ENCODE results near the gene SPAG6.
A peak's percentile ranks its signal among the peaks of the same experiment; 100 is the strongest.
"Not testable (repeated sequence)": the region's sequence is repeated elsewhere in the genome, so short reads cannot be mapped to it uniquely, and the experiment has no call there.

Gene SPAG6

DNA sequence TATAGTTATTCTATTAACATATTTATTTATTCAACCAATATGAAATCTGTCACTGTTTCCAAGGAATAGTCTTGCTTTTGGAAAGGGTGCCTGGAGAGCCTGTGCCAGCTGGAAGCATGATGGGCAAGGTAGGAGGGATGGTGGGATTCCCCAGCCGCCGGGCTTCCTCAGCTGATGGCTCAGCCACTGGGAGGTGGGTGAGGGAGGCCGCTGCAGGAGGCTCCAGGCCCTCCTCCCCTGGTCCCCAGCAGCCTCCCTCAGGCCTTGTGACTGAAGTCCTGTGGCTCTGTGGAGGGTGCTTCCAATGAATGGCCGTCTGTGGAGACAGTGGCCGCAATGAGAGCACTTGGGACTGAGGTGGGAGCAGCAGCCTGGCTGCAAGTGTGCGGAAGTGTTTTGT, 27.0 kb downstream of the SPAG6 start:
- DNase-seq (ENCODE audit: low spot score), result no peak

DNA sequence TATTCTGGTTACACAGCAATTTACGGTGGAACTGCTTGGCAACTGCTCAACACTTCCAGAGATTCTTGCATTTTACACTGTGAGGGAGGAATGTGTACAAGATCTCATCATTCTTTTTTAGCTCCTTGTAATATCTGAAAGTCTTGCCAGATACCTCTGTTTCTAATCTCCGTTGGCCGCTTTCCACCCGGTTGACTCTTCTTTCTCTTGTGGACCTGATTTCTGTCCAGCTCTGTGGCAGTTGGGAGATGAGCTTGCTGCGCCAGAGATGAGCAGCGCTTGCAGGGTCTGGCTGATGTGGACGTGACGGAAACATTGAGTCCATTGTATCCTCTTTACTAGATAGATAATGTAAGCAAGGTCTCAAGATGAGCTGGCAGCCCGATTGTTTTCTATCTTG, 27.6 kb downstream of the SPAG6 start:
- DNase-seq (ENCODE audit: low spot score), result no peak

DNA sequence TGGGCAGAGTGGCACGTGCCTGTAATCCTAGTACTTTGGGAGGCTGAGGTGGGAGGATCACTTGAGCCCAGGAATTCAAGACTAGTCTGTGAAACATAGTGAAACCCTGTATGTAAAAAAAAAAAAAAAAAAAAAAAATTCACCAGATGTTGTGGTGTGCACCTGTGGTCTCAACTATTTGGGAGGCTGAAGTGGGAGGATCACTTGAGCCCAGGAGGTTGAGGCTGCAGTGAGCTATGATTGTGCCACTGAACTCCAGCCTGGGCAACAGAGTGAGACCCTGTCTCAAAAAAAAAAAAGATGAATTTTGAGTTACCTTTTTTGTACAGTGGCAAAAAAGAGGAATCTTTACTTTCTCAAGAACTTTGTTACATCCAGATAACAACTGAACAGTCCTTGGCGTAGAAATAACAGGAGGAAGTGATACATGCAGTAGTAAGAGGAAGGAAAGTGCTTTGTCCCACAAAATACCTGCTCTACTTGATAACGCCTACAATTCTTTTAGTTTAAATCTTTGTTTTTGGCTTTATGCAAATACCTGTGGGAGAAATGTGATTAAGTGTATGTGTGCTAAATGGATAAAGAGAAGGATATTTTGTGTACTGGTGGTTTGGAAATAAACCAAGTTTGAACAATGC, 29.3 kb downstream of the SPAG6 start:
- DNase-seq (ENCODE audit: low spot score), result no peak

DNA sequence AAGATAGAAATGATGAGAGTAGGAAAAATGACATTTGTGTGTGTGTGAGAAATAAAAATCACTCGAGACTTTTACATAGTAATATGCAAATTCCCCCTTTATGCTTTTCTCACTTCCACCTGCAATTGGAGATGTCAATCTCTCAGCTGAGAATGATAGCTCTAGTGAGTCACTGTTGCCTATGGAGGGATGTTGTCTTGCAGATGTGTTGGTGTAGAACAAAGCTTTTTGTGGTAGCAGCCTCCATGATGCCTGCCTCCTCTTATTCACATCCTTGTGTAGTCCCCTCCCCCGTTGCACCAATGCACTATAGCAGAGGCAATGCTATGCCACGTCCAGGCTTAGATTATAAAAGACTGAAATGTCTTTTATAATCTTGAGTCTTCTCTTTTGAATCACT, 33.8 kb downstream of the SPAG6 start:
- DNase-seq (ENCODE audit: low spot score), result no peak

DNA sequence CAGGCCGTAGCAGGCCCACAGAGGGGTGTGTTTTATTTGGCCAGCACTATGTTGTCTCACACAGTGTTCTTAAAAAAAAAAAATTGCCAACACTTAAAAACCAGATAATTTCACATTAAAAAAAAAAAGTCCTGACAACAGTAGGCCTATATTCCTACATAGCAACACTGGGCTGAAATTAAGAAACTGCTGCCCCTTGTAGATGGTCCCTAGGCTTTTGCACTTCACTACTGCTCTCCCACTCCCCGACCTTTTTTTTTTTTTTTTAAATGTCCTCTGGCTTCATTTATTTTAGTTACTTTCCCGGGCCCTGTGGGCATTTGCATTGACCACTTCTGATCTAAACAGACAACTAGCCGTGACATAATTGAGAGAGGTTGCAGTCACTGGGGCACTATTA, 36.0 kb downstream of the SPAG6 start:
- no peak for DNase-seq (ENCODE audit: low spot score)

DNA sequence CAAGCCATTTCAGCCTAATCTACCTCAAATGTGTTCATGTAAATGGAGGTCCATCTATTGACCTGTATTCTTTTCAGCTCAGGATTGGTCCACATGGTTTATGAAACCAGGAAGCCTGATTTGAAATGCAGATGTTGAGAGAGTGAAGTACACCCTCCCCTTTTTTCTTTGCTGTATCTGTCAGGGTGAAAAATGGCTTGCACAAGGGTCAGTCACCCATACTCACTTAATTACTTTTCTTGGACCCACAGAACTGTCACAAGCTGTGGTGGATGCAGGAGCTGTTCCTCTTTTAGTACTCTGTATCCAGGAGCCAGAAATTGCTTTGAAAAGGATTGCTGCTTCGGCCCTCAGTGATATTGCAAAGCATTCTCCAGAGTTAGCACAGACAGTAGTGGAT, 41.2 kb downstream of the SPAG6 start:
- no peak for DNase-seq (ENCODE audit: low spot score)

DNA sequence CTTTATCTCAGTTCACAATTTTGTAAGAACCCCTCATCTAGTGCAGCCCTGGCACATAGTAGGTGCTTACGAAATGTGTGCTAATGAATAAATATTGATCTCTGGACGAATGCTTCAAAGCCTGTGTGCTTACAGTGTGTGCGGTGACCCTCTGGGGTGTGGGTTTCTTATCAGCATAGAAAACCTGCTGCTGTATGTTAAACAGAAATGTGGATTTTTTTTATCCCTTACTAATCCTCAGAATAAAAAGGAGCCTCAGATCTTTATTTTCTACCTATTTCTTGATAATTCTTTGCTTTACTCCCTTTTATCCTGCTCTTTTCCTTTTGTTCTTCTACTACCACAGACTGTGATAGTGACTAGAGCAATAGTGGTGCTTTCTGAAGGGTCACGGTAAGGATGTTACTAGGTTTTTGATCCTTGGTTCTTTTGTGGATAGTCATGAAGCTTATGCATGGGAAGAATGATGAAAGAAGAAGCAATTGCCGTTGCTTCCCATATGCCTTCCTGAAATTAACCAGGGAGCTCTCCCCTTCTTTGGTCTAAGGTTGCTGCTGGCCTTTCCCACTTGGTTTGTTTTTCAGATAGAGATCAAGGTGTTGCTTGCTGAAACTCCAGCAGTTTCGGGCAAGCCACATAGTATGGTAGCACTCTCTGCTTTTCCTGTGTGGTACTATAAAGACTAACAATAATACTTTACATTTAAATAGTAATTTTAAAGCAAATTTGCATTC, 44.7 kb downstream of the SPAG6 start:
- no peak for DNase-seq (ENCODE audit: low spot score)

DNA sequence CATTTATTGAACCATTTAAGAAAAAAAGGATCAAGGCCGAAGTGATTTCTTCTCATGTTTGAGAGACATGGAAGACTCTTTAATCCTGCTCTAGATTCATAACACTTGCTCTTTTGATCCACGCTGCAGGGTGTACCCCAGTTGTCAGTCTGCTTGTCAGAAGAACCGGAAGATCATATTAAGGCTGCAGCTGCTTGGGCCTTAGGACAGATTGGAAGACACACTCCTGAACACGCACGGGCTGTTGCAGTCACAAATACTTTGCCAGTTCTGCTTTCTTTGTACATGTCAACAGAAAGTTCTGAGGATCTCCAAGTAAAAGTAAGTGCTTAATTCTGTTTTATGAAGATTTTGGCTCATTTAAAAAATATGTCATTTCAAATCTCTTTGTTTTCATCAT, 46.3 kb downstream of the SPAG6 start:
- no peak for DNase-seq (ENCODE audit: low spot score)

DNA sequence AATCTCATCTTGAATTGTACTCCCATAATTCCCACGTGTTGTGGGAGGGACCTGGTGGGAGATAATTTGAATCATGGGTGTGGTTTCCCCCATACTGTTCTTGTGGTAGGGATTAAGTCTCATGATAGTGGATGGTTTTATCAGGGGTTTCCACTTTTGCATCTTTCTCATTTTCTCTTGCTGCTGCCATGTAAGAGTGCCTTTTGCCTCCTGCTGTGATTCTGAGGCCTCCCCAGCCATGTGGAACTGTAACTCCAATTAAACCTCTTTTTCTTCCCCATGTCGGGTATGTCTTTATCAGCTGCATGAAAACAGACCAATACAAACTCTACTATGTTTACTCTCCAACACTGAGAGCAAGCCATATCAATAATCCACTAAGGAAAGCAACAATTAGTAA, 50.9 kb downstream of the SPAG6 start:
- not testable (repeated sequence) for DNase-seq (ENCODE audit: low spot score)

DNA sequence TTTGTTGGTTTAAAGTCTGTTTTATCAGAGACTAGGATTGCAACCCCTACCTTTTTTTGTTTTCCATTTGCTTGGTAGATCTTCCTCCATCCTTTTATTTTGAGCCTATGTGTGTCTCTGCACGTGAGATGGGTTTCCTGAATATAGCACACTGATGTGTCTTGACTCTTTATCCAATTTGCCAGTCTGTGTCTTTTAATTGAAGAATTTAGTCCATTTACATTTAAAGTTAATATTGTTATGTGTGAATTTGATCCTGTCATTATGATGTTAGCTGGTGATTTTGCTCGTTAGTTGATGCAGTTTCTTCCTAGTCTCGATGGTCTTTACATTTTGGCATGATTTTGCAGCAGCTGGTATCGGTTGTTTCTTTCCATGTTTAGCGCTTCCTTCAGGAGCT, 61.6 kb downstream of the SPAG6 start:
- DNase-seq (ENCODE audit: low spot score), result not testable (repeated sequence)

DNA sequence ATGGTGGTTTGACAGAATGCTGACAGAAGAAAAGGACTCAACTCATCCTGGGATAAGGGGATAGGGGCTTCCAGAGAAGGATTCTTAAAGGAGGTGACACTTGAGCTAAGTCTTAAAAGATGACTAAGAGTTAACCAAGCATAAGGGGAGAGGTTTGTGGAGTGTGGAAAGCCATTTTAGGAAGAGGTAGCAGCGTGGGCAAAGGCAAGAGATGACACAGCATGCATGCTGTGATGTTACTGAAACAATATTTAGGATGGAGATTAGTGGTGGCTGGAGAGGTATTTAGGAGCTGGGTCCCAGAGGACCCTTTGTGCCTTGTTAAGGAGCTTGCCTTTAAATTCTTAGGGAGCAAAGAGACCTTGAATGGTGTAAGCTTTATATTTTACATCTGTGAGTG, 65.1 kb downstream of the SPAG6 start:
- no peak for DNase-seq (ENCODE audit: low spot score)

DNA sequence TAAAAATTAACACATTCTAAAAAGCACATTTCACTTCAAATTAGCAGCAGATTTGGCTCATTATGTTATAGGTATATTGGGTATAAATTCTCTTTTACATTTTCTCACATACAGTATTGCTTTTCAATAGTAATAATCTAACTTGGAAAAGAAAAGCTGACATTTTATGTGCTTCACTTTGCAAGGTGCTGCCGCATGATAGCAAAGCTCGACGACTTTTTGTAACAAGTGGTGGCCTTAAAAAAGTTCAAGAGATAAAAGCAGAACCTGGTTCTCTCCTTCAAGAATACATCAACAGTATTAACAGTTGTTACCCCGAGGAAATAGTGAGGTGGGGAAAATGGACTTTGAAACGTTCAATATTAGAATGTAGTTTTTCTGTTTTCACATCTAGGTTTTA, 65.5 kb downstream of the SPAG6 start:
- DNase-seq (ENCODE audit: low spot score), result no peak

DNA sequence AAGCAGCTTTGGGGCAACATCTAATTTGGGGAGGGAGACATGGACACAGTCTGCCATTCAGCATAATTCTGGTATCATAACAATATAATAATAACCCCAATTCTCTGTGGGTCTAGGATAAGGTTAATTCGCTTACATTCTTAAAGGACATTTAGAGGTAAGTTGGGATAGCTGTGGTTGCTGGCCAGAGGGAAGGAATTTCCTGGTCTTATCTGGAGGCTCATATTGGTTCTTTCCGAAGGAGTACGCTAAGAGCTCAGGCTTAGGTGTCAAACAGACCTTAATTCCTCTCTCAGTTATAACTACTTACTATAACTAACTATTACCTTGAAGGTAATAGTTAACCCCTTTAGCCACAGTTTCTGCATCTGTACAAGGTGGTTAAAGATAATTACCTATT, 68.8 kb downstream of the SPAG6 start:
- DNase-seq (ENCODE audit: low spot score), result no peak

DNA sequence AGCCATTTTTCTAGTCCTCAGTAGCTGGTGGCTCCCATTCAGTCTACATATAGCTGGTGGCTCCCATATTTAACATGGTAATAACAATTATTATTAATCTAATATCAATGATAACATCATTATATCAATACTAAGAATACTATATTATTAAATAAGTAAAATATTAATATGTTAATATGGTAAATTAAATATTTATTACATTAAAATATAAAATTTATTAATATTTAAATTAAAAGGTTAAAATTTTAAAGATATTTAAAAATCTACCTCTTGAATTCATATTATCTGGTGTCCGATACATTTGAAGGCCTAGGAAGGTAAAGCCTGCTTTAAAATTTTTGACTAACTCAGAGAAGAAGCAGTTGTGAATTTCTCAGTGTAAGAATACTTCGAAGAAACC, 69.8 kb downstream of the SPAG6 start:
- DNase-seq (ENCODE audit: low spot score), result no peak

DNA sequence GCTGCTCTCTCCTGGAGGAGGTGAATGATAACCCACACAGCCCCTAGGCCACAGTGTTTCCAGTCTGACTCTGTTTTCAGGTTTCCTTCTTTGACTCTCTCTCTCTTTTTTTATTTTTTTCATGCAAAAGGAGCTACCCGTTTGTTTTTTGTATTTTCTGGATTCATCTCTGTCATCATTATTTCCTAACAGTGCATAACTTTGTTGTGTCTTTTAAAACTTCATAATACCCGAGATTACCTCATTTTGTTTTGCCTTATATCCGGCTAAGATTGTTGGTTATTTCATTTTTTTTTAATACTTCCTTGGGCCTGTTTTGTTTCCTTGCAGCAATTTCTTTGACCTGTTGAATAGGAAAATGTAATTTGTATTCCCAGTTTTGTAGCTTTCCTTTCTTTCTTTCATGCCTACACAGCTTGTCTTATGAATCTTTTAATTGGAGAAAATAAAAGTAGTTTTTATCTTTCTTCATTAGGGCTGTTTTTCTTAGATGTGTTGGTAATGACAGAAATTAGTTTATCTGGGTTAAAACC, 72.5 kb downstream of the SPAG6 start:
- no peak for DNase-seq (ENCODE audit: low spot score)

DNA sequence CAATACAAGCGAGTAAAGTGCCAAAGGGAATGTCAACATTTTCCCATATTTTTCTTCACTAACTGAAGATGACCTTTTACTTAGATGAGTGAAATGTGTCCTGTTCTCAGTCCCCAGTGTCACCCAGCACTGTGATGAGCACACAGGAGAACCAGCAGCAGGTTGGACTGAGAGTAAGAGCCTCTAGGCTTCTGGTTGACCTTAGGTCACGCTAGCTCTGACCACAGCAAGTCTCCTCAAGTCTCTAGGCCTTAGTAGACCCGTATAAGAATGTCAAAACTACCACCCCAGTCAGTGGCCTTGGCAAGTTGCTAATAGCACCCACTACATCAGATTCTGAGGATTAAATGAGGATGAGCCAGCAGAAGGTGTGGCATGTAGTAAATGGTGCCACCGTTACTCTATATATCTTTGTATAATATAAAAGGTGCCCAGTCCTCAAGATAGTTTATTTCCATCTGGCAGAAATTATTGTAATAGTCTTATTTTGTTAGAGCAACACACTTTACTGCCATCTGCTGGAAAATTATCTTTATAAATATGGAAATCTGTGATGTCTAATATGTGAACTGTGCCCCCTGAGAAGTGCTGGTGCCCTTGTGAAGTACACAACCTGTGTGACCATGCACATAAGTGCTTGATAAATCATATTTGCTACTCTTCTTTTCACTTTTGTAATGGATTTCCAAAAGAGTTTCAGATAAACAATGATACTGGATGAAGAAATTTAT, 75.7 kb downstream of the SPAG6 start:
- DNase-seq (ENCODE audit: low spot score), result no peak

DNA sequence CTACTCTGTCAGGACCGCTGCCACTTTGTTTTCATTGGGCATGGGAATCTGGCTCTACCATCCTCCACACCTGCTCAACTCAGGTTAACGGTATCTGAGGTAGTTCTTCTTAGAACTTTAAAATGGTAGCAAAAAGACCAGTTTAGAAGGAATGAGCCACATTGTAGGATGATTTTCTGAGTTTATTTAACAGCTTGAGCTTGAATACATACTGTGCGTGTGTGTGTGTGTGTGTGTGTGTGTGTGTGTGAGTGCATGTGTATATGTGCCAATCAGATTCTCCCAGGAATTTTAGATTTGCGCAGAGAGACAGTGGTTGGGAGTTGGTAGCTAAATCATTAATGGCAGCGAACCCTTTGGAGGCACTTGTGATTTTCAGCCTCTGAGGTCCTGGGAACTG, 81.4 kb downstream of the SPAG6 start:
- no peak for DNase-seq (ENCODE audit: low spot score)

DNA sequence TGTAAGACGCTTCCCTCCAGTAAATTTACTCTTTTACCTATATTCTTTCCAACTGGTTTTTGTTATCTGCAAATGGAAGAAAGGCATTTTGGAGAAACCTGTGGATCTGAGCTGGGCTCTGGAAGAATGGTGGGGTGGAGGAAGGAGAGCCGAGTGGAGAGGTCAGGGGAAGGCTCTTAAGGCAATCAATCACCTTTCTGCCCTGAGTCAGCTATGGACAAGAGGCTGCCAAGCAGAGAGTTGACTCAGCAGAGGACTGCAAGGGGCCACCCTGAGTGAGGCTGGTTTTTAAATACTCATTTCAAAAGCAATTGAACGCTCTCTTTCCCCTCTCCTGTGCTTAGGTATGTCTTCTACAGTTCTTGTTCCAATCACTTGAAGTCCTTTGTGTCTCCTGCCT, 81.8 kb downstream of the SPAG6 start:
- DNase-seq (ENCODE audit: low spot score), result peak; percentile 35

DNA sequence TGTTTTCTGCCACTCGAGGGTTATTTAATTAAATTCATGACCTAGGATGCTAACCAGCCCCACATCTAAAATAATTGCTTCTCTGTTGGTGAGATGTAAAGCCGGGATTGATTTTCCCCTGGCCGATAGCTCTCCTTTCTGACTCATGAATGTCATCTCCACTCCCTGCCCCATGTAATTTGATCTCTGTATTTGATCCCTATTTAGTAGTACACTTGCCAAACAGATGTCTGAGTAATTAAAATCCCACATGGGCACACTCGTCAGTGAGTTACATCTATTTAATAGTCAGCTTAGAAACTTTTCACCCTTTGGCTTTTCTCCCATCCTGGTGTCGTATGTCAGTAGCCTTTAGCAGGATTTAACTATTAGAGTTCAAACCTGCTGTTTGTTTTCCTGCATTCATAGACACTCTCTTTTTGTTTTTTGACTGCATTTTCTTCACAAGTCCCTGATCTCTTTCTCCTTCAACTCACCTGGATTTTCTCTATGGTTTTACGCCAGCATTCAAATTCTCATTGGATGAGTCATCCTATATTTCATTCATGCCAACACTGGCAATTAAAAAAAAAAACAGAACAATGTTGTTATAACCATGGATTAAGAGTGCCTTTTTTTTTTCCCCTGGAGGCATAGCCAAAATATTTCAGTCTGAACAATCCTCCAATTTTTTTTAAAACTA, 82.7 kb downstream of the SPAG6 start:
- DNase-seq (ENCODE audit: low spot score), result peak; percentile 24

DNA sequence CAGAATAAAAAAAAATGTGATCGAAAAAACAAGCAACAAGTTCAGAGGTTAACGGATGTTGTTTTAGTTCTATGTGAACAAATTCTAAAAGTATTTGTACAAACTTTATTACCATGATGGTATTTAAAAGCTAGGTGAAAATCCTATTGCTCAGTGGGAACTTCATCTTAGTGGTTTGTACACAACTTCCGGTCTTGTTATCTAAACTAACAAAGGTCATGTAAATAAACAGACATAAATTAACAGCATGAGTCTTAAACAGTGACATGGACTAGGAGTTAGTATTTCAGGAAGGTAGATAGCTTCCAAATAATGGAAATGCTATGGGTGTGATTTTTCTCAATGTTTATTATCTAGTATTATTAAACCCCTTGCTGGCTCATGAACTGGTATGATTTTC, 83.8 kb downstream of the SPAG6 start:
- DNase-seq (ENCODE audit: low spot score), result no peak

DNA sequence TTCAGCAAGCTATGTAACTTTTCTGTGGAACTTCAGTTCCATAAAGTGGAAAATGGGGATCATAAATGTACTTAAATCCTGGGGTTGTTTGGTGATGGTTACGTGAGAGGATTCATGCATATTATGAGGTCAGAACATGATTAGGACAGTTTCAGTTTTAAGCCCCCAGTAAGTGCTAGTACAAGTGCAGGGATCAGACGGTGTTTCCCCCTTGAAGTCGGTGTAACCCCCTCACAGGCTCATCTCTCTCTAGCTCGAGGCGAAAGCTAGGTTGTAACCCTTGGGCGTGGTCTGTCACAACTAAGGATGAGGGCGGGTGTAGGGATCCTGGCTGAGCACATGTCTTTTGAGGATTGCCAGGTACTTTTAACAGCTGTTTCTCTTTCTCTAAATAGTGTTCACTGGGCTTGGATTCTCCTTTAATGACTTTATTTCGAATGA, 84.7 kb downstream of the SPAG6 start:
- no peak for DNase-seq (ENCODE audit: low spot score)

DNA sequence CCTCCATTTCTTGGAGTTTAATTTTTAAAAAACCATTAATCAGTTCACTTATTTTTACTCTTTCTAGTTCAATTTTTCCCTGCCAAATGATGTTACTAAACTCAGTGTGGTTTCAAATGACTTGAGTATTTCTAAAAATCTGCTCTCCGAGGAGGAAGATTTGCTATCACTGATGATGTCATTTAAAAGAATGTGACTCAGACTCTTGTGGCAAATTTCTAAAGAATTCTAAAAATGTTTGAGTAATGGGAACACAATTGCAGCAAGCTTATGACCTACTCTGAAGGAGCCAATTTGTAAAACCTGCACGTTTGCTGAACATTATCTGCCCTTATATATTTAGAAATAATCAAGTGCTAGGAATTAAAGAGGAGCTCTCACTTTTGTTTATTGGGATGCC, 88.6 kb downstream of the SPAG6 start:
- DNase-seq (ENCODE audit: low spot score), result no peak

DNA sequence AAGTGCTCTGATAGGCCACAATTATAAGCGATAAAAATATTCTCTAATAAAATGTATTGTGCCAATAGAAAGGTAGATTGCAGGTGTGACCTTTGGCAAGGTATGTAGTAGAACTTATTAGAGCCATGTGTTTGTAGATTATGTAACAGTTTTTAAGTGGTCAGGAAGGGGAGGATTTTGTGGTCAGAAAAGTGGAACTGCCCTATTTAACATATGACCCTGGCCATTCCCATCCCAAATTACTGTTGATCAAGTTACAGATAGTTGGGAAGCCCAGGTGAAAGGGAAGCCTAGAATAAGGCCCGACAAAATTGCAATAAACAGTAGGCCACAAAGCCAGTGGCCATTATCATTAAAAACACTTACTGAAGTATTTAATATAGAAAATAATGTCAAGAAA, 89.2 kb downstream of the SPAG6 start:
- no peak for DNase-seq (ENCODE audit: low spot score)
